Fibroblast of mammary gland (primary cell): ENCODE results near the gene NFATC2.

Source experiments
- DNase-seq: peaks from one replicate; pipeline ENCODE4 v3.0.0-alpha.2; 2010; ENCODE audit warnings: low read depth
- H3K4me3 ChIP-seq: 2 replicates; pipeline ENCODE4 v1.5.1; 2011; ENCODE audit warnings: low read depth, mild to moderate bottlenecking, low read length, moderate library complexity; ENCODE audit not compliant: control insufficient read depth
- TF ChIP-seq, protein P1 (sequence below): conservative IDR thresholded peaks from 2 replicates; pipeline ENCODE4 v1.5.1; 2011; ENCODE audit warnings: low read depth, low read length, inconsistent platforms; ENCODE audit not compliant: control insufficient read depth, insufficient read depth

Gene NFATC2

DNA sequence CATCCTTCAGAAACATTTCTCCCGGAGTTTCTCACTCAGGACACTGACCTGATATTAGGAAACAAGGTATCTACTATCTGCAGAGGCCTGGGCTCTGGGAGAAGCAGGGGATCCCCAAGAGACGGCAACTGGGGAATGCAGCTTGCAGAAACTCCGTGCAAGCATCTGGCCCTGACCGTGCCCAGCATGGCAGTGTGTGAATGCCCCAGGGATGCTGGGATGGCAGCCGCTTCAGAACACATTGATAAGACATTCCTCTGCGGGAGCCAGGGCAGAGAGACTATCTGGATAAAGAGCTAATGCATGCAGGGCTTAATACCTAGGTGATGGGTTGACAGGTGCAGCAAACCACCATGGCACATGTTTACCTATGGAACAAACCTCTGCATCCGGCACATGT, 55.4 kb downstream of the NFATC2 start:
- TF ChIP-seq, protein P1, sequence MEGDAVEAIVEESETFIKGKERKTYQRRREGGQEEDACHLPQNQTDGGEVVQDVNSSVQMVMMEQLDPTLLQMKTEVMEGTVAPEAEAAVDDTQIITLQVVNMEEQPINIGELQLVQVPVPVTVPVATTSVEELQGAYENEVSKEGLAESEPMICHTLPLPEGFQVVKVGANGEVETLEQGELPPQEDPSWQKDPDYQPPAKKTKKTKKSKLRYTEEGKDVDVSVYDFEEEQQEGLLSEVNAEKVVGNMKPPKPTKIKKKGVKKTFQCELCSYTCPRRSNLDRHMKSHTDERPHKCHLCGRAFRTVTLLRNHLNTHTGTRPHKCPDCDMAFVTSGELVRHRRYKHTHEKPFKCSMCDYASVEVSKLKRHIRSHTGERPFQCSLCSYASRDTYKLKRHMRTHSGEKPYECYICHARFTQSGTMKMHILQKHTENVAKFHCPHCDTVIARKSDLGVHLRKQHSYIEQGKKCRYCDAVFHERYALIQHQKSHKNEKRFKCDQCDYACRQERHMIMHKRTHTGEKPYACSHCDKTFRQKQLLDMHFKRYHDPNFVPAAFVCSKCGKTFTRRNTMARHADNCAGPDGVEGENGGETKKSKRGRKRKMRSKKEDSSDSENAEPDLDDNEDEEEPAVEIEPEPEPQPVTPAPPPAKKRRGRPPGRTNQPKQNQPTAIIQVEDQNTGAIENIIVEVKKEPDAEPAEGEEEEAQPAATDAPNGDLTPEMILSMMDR: no peak

DNA sequence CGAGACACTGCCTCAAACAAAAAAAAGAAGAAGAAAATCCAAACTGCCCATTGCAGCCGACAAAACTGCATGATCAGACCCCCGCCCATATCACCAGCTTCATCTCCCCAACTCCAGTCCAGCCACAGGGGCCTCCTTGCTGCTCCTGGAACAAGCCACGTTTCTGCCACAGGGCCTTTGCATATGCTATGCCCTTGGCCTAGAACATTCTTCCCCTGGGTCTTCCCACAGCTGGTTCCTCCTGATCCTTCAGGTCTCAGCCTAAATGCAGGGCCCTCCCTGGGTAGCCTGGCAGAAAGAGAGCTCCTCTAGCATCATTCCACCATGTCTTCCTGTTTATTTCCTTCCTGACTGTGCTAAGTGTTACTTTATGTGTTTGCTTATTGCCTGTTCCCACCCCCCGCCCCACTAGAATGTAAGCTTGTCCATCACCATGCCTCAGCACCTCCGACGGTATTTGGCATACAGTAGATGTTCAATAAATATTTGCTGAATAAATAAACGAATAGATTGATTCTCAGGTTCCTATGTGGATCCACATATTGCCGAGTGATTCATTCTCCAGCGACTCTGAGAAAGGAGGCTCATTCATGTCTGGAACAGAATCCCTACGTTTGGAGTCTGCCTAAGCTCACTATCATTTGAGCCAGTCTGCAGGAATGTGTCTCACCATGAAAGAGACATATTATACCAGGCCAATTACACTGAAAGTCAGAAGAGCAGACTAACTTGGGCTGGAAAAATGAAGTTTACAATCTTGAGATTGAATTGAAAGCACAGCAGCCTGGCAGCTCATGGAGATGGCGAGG, 56.1 kb downstream of the NFATC2 start:
- DNase-seq: no peak
- TF ChIP-seq, protein P1: no peak
- no peak overlapping the region for H3K4me3 ChIP-seq

More for the DNA sequence above, 55.4 kb downstream of the NFATC2 start:
- H3K4me3 ChIP-seq: no peak overlapping the region
- no peak for DNase-seq

DNA sequence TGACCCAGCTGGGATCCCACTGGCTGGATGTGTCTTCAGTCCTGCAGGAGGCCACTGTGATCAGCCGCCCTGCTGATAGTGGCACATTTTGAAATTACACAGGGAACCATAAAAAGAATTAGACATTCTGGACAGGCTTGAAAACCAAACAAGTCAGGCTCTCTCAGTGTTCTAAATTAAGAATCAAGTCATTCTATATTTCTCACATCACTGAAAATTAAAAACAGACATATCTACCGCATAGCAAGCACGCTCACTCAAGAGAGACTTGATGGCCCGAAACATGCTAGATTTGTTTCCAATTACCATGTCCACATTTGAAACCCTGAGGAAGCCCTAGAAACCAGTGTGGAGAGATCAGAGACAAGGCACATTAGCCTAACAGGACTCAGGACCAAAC, 57.7 kb downstream of the NFATC2 start:
- H3K4me3 ChIP-seq: no peak overlapping the region
- TF ChIP-seq, protein P1: no peak
- no peak for DNase-seq

DNA sequence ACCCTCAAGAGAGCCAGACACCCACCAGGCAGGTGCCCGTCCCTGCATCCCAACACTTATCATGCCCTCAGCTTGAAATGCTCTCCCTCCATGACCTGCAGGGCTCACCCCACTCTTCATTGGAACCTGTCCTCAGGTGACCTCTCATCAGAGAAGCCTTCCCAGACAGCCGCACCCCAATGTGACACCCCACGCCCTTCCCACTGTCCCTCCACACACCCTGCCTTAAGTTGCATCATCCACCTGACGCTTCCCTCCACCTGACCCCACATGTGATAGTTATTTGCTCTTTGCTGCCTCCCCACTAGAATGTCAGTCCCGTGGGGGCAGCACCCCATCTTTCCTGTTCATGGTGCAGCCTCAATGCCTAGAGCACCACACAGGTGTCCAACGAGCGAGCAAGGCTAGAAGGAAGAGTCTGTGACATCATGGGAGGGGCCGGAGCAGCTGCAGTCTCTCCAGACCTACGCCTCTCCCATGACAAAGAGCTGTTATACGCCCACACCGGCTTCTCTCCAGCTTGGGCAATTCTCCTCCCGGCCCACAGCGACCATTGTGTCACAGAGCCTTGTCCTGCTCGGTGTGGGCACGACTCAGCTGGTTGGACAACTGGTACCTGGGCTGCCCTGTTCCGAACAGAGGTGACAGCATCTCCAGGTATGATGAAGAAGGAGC, 58.2 kb downstream of the NFATC2 start:
- TF ChIP-seq, protein P1: no peak
- no peak for DNase-seq
- no peak overlapping the region for H3K4me3 ChIP-seq

DNA sequence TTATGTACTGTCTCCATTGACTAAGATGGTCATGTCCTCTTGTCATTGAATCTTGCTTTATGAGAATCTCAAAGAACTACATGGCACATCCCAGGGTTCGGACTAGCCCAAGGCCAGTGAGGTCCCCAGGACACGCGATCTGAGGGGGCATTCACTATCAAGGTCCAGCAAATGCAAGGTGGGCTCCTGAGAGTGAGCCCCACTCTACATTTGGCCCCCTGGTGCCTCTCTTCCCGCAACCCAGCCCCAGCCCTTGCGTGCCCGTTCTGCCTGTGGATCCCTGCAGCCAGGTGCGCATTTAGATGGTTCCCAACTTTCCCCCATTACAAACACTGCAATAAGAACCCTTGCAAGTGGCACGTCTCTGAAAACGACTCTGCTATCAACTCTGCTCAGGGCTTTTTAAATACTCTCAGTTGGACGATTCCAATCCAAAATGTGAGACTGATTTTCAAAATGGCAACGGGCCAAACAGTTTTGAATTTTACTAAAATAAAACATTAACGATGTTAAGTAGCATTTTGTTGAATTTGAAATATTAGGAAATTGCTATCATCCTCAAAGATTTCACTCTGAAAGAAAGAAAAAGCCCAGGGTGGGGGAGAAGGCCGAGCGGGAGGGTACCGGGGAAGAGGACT, 59.6 kb downstream of the NFATC2 start:
- no peak for DNase-seq
- TF ChIP-seq, protein P1: no peak
- no peak overlapping the region for H3K4me3 ChIP-seq

DNA sequence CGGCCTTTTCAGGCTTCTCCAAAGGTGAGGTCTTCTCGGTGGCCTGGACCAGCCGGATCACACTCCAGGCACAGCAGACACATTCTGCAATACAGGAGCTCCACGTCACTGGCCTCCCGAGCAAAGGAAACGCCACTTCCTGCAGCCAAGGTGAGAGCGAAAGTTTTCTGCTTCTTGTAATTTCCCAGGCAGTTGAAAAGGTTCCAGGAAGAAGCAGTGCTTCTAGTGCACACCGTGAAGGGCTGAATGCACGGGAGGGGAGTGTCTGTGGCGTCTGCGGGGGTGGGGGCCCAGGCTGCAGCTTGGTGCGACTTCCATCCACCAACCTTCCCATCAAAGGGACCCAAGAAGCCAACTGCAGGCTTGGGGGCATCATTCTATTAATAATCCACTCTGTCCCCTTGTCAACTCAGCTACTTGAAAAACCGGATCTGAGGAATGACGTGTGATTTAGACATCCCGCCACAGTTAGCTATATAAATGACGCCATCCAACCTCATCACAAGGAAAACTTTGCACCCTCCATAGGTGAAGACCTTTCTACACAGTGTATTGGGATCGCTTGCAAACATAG, 61.1 kb downstream of the NFATC2 start:
- no peak overlapping the region for H3K4me3 ChIP-seq
- DNase-seq: no peak
- TF ChIP-seq, protein P1: no peak
